B cell (primary cell): ENCODE results near the gene TNFRSF19. TPM values are rescaled to one million over a fixed set of nuclear protein-coding genes. Genes with fewer than 3 reads are reported as not detected.

Experiments
- ATAC-seq: fragments of 200-7000 bp; cut with Tn5 transposase; one replicate; pipeline ENCODE4 v1.10.0; 2021; ENCODE audit warnings: low read depth, mild to moderate bottlenecking, moderate number of reproducible peaks, moderate library complexity
- CTCF ChIA-PET: fragments of 350-600 bp; sonication (Branson Sonifier 250); formaldehyde crosslinking; loops from one replicate; lab custom pipeline; 2021; ENCODE audit warnings: antibody characterized with exemption, inconsistent platforms; lab: Charles Lee
- POLR2A ChIA-PET: fragments of 350-600 bp; sonication (Branson Sonifier 250); formaldehyde crosslinking; loops from one replicate; lab custom pipeline; 2021; ENCODE audit warnings: antibody characterized with exemption; lab: Charles Lee
- DNase-seq: peaks from one replicate; pipeline ENCODE4 v3.0.0; 2013
- H2AFZ ChIP-seq: 2 replicates; pipeline ENCODE4 v1.6.1; 2012; ENCODE audit warnings: mild to moderate bottlenecking, low read depth, low read length; ENCODE audit not compliant: insufficient read depth, poor library complexity, severe bottlenecking
- H3K27ac ChIP-seq, 2 donors: 1 replicate in 1 of 2; 2 replicates in 1 of 2; pipeline ENCODE4 v1.5.1; 2012 to 2013; ENCODE audit warnings: low read length in 2 of 2, mild to moderate bottlenecking in 2 of 2, moderate library complexity in 1 of 2
- H3K27me3 ChIP-seq, 4 experiments: fragments of 200-600 bp in 1 of 4; sonication (generic) in 1 of 4; replicated peaks in 1 of 4; 1 replicate in 2 of 4; 2 replicates in 2 of 4; pipeline versions ENCODE4 v1.6.1 to v1.7.0; 2013 to 2016; ENCODE audit warnings: low read length in 3 of 4, mild to moderate bottlenecking in 2 of 4, mixed read lengths in 1 of 4, moderate library complexity in 1 of 4; ENCODE audit not compliant: insufficient read depth in 4 of 4, control insufficient read depth in 3 of 4; ENCODE audit errors: control extremely low read depth in 1 of 4
- H3K36me3 ChIP-seq, 2 experiments: replicated peaks in 1 of 2; 1 replicate in 1 of 2; 2 replicates in 1 of 2; pipeline versions ENCODE4 v1.6.1 to v1.7.1; 2013; ENCODE audit warnings: low read length in 1 of 2; ENCODE audit not compliant: insufficient read depth in 2 of 2, control insufficient read depth in 1 of 2; ENCODE audit errors: control extremely low read depth in 1 of 2, extremely low read depth in 1 of 2
- H3K4me1 ChIP-seq, 2 donors: fragments of 200-600 bp in 1 of 2; sonication (generic) in 1 of 2; 1 replicate in 1 of 2; 2 replicates in 1 of 2; pipeline versions ENCODE4 v1.5.1 to v1.6.1; 2013 to 2017; ENCODE audit warnings: low read length in 2 of 2; ENCODE audit not compliant: control insufficient read depth in 2 of 2, insufficient read depth in 2 of 2
- H3K4me2 ChIP-seq: replicated peaks from 2 replicates; pipeline ENCODE3; 2012; ENCODE audit warnings: mild to moderate bottlenecking, low read depth, low read length; ENCODE audit not compliant: poor library complexity, severe bottlenecking
- H3K4me3 ChIP-seq, 5 experiments: fragments of 200-600 bp in 1 of 5; sonication (generic) in 1 of 5; 1 replicate in 3 of 5; 2 replicates in 2 of 5; pipeline versions ENCODE4 v1.5.1 to v1.7.0; 2011 to 2016; ENCODE audit warnings: low read length in 4 of 5, mild to moderate bottlenecking in 4 of 5, low read depth in 2 of 5, control low read depth in 1 of 5, moderate library complexity in 1 of 5; ENCODE audit not compliant: insufficient read depth in 1 of 5; ENCODE audit errors: control extremely low read depth in 1 of 5, extremely low read depth in 1 of 5
- H3K79me2 ChIP-seq: fragments of 200-600 bp; sonication (generic); one replicate; pipeline ENCODE4 v1.6.0; 2016; ENCODE audit warnings: low read length; ENCODE audit not compliant: control insufficient read depth, insufficient read depth
- H3K9ac ChIP-seq: fragments of 200-600 bp; sonication (generic); 2 replicates; pipeline ENCODE4 v1.6.1; 2017; ENCODE audit warnings: mild to moderate bottlenecking, low read length, moderate library complexity
- H3K9me3 ChIP-seq, 3 donors: one replicate each; pipeline versions ENCODE4 v1.6.1 to v1.7.1; 2013; ENCODE audit warnings: low read length in 2 of 3; ENCODE audit not compliant: control insufficient read depth in 2 of 3, insufficient read depth in 1 of 3; ENCODE audit errors: control extremely low read depth in 1 of 3
- H4K20me1 ChIP-seq: 2 replicates; pipeline ENCODE4 v1.6.0; 2012; ENCODE audit warnings: mild to moderate bottlenecking, low read length; ENCODE audit not compliant: insufficient read depth, control insufficient read depth, poor library complexity, severe bottlenecking
- H3K27ac Mint-ChIP-seq: one replicate; pipeline ENCODE4 v1.8.0; 2021; ENCODE audit warnings: mixed read lengths
- H3K27me3 Mint-ChIP-seq: one replicate; pipeline ENCODE4 v1.8.0; 2021; ENCODE audit warnings: mixed read lengths
- H3K4me1 Mint-ChIP-seq: one replicate; pipeline ENCODE4 v1.8.0; 2021; ENCODE audit warnings: mixed read lengths
- H3K4me3 Mint-ChIP-seq: one replicate; pipeline ENCODE4 v1.8.0; 2021; ENCODE audit warnings: mixed read lengths
- H3K9me3 Mint-ChIP-seq: one replicate; pipeline ENCODE4 v1.8.0; 2022; ENCODE audit warnings: mixed read lengths; ENCODE audit not compliant: insufficient read depth
- EZH2 ChIP-seq: IDR thresholded peaks from 2 replicates; pipeline ENCODE4 v1.6.1; 2012; ENCODE audit warnings: borderline replicate concordance, low read depth, mild to moderate bottlenecking, moderate library complexity, low read length; ENCODE audit not compliant: insufficient read depth, poor library complexity, severe bottlenecking
- WGBS: methylation state at CpG from one replicate; pipeline ENCODE4 v1.1.5; 2013; ENCODE audit warnings: missing lambda C conversion rate; ENCODE audit not compliant: insufficient coverage; 5-methylcytosine and 5-hydroxymethylcytosine counted together
- intact Hi-C: fragments of 100-400 bp; cut with micrococcal nuclease; formaldehyde crosslinking; loops from one replicate; pipeline ENCODE4 v1.10.0; 2022
- polyA plus RNA-seq: library from polyadenylated mRNA; depleted of rRNA; stranded (reverse); fragments of >200 nt; gene quantifications from 2 replicates; pipeline ENCODE4 v1.2.3, GENCODE V29; 2012
- total RNA-seq, 2 donors: library from RNA; stranded (reverse); fragments of 120-200 nt in 1 of 2; gene quantifications; 1 replicate in 1 of 2; 2 replicates in 1 of 2; pipeline versions ENCODE4 v1.2.3 to v1.2.4, GENCODE V29; 2013 to 2022
- TF ChIP-seq, protein P1 (sequence below): fragments of 200-600 bp; IDR thresholded peaks from one replicate; pipeline ENCODE4 v1.8.0; 2022; ENCODE audit warnings: antibody characterized with exemption, mild to moderate bottlenecking

TNFRSF19 gene
- total and polyA plus RNA-seq, 2 donors (not counting 1 experiment from before 2014, with no cell fraction given) = 0.36 TPM; not detected in 1

DNA sequence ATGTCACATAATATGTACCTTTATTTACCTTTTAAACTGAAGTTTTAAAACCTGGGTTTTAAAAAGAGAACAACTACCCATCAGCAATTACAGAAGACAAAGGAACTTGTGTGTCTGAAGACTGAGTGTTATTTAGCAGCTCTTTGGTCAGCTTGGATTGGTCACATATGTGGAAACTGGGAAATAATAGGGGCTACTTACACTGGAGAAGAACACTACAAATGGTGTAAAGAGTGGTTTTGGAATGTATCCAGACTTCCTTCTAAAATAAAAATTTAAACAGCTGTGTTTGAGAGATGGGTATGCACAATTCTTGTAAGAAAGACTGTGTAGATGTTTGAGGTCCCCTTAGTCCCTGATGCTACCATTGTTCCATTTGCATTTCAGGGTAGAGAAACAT, 13.3 kb downstream of the TNFRSF19 start:
- CTCF ChIA-PET = no interaction called here
- H3K4me3 ChIP-seq = no peak overlapping the region
- no peak for DNase-seq

DNA sequence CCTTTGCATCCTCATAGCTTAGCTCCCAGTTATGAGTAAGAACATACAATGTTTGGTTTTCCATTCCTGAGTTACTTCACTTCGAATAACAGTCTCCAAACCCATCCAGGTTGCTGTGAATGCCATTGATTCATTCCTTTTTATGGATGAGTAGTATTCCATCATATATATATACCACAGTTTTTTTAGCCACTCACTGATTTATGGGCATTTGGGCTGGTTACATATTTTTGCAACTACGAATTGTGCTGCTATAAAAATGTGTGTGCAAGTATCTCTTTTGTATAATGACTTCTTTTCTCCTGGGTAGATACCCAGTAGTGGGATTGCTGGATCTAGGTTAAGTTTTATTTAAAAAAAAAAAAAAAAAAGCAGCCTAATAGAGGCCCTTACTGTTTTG, 14.1 kb downstream of the TNFRSF19 start:
- WGBS = no CpG with 5 or more reads among the region's 2 CpGs
- Histone ChIP-seq H3K27ac (no peak overlapping the region), H3K9ac (no peak overlapping the region), H3K79me2 (no peaks in the 10 kb centered on the region), H3K4me1 (peaks cover 7 to 8% of the 10 kb centered on the region in 2 donors), H3K9me3 (peaks cover 0 to 5% (median 0%) of the 10 kb centered on the region in 3 donors), H3K27me3 (peaks cover 3 to 21% (median 18%) of the 10 kb centered on the region in 4 experiments), H2AFZ (no peak overlapping the region), H3K4me2 (no peak overlapping the region), H4K20me1 (no peaks in the 10 kb centered on the region), H3K4me3 (no peak overlapping the region), H3K36me3 (no peaks in the 10 kb centered on the region)
- Mint-ChIP-seq H3K4me3 (no peak overlapping the region), H3K9me3 (no peaks in the 10 kb centered on the region), H3K4me1 (peaks cover 8% of the 10 kb centered on the region), H3K27ac (no peak overlapping the region), H3K27me3 (peaks cover 46% of the 10 kb centered on the region)
- ChIA-PET CTCF (interaction anchor here (0.9 kb wide), 1 partner anchor 288 kb away, joined by 5 read pairs; no protein-coding TSS in a partner anchor), POLR2A (no interaction called here)
- TF ChIP-seq EZH2 = no peak
- TF ChIP-seq, protein P1, sequence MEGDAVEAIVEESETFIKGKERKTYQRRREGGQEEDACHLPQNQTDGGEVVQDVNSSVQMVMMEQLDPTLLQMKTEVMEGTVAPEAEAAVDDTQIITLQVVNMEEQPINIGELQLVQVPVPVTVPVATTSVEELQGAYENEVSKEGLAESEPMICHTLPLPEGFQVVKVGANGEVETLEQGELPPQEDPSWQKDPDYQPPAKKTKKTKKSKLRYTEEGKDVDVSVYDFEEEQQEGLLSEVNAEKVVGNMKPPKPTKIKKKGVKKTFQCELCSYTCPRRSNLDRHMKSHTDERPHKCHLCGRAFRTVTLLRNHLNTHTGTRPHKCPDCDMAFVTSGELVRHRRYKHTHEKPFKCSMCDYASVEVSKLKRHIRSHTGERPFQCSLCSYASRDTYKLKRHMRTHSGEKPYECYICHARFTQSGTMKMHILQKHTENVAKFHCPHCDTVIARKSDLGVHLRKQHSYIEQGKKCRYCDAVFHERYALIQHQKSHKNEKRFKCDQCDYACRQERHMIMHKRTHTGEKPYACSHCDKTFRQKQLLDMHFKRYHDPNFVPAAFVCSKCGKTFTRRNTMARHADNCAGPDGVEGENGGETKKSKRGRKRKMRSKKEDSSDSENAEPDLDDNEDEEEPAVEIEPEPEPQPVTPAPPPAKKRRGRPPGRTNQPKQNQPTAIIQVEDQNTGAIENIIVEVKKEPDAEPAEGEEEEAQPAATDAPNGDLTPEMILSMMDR = no peak
- ATAC-seq (no peak), DNase-seq (no peak)
- intact Hi-C loops = loop anchor here (5.0 kb wide), 1 partner anchor 117 kb away; no protein-coding TSS in a partner anchor

More for the DNA sequence above, 13.3 kb downstream of the TNFRSF19 start:
- intact Hi-C loops = loop anchor here (5.0 kb wide), 1 partner anchor 116 kb away; no protein-coding TSS in a partner anchor
- H3K9ac ChIP-seq = no peak overlapping the region
- no peak for TF ChIP-seq EZH2
- TF ChIP-seq, protein P1 = no peak
- H3K9me3 Mint-ChIP-seq = no peaks in the 10 kb centered on the region
- H3K4me3 Mint-ChIP-seq = no peak overlapping the region
- POLR2A ChIA-PET = no interaction called here
- no peak overlapping the region for H3K4me2 ChIP-seq
- no peak overlapping the region for H3K27ac Mint-ChIP-seq
- no peaks in the 10 kb centered on the region for H3K79me2 ChIP-seq
- no peak overlapping the region for H2AFZ ChIP-seq
- H3K27me3 Mint-ChIP-seq = peaks cover 41% of the 10 kb centered on the region
- H3K4me1 Mint-ChIP-seq = peaks cover 10% of the 10 kb centered on the region
- peaks cover 0 to 5% (median 0%) of the 10 kb centered on the region in 3 donors for H3K9me3 ChIP-seq
- H3K4me1 ChIP-seq = peaks cover 9 to 12% of the 10 kb centered on the region in 2 donors
- peaks cover 3 to 21% (median 18%) of the 10 kb centered on the region in 4 experiments for H3K27me3 ChIP-seq
- H4K20me1 ChIP-seq = no peaks in the 10 kb centered on the region
- no peak overlapping the region for H3K27ac ChIP-seq
- ATAC-seq = no peak
- no peaks in the 10 kb centered on the region for H3K36me3 ChIP-seq
